SU-DHL-6 (cell line): ENCODE measurements around the gene THG1L.

Experiments used
- H2AFZ ChIP-seq: fragments of 200-600 bp; sonication (generic); 2 replicates; pipeline ENCODE4 v1.6.1; 2014; ENCODE audit warnings: low read depth, mild to moderate bottlenecking, moderate library complexity, mixed read lengths, antibody characterized with exemption, low read length; ENCODE audit not compliant: severe bottlenecking
- H3F3A ChIP-seq: fragments of 200-600 bp; shearing (Covaris generic); 2 replicates; pipeline ENCODE4 v1.6.0; 2016; ENCODE audit warnings: antibody characterized with exemption, mild to moderate bottlenecking; ENCODE audit not compliant: insufficient read depth
- H3K27ac ChIP-seq: fragments of 200-600 bp; sonication (generic); 2 replicates; pipeline ENCODE4 v1.5.1; 2016; ENCODE audit warnings: low read depth, mild to moderate bottlenecking, low read length, moderate library complexity, mixed read lengths
- H3K27me3 ChIP-seq: fragments of 200-600 bp; sonication (generic), shearing (Covaris generic); 2 replicates; pipeline ENCODE4 v1.6.0; 2014; ENCODE audit warnings: mild to moderate bottlenecking, low read length
- H3K36me3 ChIP-seq: fragments of 200-600 bp; sonication (generic); 2 replicates; pipeline ENCODE4 v1.6.1; 2014; ENCODE audit warnings: mild to moderate bottlenecking, low read length, mixed read lengths
- H3K4me2 ChIP-seq: fragments of 300-600, 200-600 bp; shearing (Covaris generic), sonication (generic); 2 replicates; pipeline ENCODE4 v1.6.0; 2014; ENCODE audit warnings: low read length, low read depth, mild to moderate bottlenecking; ENCODE audit not compliant: poor library complexity, severe bottlenecking
- H3K4me3 ChIP-seq: fragments of 200-600 bp; sonication (generic); 2 replicates; pipeline ENCODE4 v1.5.1; 2014; ENCODE audit warnings: antibody characterized with exemption, low read length, mild to moderate bottlenecking, mixed read lengths; ENCODE audit not compliant: insufficient read depth, poor library complexity, severe bottlenecking
- H3K79me2 ChIP-seq: fragments of 200-600 bp; sonication (generic); 2 replicates; pipeline ENCODE4 v1.6.1; 2014; ENCODE audit warnings: mild to moderate bottlenecking, low read length, moderate library complexity; ENCODE audit not compliant: insufficient read depth
- H3K9ac ChIP-seq: fragments of 200-600 bp; sonication (generic); 2 replicates; pipeline ENCODE4 v1.7.0; 2014; ENCODE audit warnings: mild to moderate bottlenecking, low read length
- H3K9me2 ChIP-seq: fragments of 200-600 bp; sonication (generic); replicated peaks from 2 replicates; pipeline ENCODE4 v1.6.1; 2014; ENCODE audit warnings: low read length; ENCODE audit not compliant: insufficient read depth
- H3K9me3 ChIP-seq: fragments of 200-600 bp; sonication (generic); 2 replicates; pipeline ENCODE4 v1.6.1; 2014; ENCODE audit warnings: low read length, mixed read lengths; ENCODE audit not compliant: insufficient read depth
- H4K20me1 ChIP-seq: fragments of 200-600 bp; sonication (generic); 2 replicates; pipeline ENCODE4 v1.6.1; 2014; ENCODE audit warnings: low read depth, mild to moderate bottlenecking, antibody characterized with exemption, low read length, moderate library complexity, mixed read lengths
- EZH2phosphoT487 ChIP-seq: fragments of 200-600 bp; sonication (generic), shearing (Covaris generic); conservative IDR thresholded peaks from 2 replicates; pipeline ENCODE4 v1.6.1; 2018; ENCODE audit warnings: mild to moderate bottlenecking, antibody characterized with exemption, low read length, moderate library complexity, mixed read lengths
- TF ChIP-seq, protein P1 (sequence below): fragments of 200-600 bp; sonication (generic); IDR thresholded peaks from one replicate; pipeline ENCODE4 v1.5.1; 2017; ENCODE audit warnings: antibody characterized with exemption, mild to moderate bottlenecking, low read length, moderate library complexity; ENCODE audit not compliant: insufficient read depth, poor library complexity, severe bottlenecking

THG1L gene

DNA sequence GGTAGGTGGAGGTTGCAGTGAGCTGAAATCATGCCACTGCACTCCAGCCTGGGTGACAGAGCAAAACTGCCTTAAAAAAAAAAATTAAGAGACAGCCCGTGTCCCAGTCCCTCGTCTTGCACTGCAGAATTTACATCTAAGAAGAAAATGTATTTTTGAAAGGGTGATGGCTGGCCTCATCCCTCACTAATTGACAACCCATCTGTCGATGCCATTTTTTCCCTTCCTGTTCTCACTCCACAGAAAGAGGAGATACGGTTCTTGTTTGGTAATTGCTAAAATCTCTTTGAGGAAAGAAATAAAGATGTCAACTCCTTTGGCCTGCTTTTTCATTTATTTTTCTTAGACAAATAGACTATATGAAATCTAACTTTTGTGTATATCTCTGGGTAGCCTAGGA lies 9.9 kb downstream of the THG1L start:
- H3K4me2 ChIP-seq: no peak overlapping the region
- H3K9me2 ChIP-seq: no peaks in the 10 kb centered on the region
- no peaks in the 10 kb centered on the region for H4K20me1 ChIP-seq
- H3K27me3 ChIP-seq: no peaks in the 10 kb centered on the region
- peaks cover 25% of the 10 kb centered on the region; the same call in 1 of the 2 replicates for H3F3A ChIP-seq
- peaks cover 26% of the 10 kb centered on the region for H3K36me3 ChIP-seq
- H2AFZ ChIP-seq: no peak overlapping the region
- no peak overlapping the region for H3K27ac ChIP-seq
- no peak overlapping the region for H3K4me3 ChIP-seq
- H3K9me3 ChIP-seq: no peaks in the 10 kb centered on the region
- TF ChIP-seq EZH2phosphoT487: no peak
- TF ChIP-seq, protein P1, sequence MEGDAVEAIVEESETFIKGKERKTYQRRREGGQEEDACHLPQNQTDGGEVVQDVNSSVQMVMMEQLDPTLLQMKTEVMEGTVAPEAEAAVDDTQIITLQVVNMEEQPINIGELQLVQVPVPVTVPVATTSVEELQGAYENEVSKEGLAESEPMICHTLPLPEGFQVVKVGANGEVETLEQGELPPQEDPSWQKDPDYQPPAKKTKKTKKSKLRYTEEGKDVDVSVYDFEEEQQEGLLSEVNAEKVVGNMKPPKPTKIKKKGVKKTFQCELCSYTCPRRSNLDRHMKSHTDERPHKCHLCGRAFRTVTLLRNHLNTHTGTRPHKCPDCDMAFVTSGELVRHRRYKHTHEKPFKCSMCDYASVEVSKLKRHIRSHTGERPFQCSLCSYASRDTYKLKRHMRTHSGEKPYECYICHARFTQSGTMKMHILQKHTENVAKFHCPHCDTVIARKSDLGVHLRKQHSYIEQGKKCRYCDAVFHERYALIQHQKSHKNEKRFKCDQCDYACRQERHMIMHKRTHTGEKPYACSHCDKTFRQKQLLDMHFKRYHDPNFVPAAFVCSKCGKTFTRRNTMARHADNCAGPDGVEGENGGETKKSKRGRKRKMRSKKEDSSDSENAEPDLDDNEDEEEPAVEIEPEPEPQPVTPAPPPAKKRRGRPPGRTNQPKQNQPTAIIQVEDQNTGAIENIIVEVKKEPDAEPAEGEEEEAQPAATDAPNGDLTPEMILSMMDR: no peak
- H3K9ac ChIP-seq: no peak overlapping the region
- H3K79me2 ChIP-seq: peaks cover 8% of the 10 kb centered on the region; the same call in 1 of the 2 replicates

DNA sequence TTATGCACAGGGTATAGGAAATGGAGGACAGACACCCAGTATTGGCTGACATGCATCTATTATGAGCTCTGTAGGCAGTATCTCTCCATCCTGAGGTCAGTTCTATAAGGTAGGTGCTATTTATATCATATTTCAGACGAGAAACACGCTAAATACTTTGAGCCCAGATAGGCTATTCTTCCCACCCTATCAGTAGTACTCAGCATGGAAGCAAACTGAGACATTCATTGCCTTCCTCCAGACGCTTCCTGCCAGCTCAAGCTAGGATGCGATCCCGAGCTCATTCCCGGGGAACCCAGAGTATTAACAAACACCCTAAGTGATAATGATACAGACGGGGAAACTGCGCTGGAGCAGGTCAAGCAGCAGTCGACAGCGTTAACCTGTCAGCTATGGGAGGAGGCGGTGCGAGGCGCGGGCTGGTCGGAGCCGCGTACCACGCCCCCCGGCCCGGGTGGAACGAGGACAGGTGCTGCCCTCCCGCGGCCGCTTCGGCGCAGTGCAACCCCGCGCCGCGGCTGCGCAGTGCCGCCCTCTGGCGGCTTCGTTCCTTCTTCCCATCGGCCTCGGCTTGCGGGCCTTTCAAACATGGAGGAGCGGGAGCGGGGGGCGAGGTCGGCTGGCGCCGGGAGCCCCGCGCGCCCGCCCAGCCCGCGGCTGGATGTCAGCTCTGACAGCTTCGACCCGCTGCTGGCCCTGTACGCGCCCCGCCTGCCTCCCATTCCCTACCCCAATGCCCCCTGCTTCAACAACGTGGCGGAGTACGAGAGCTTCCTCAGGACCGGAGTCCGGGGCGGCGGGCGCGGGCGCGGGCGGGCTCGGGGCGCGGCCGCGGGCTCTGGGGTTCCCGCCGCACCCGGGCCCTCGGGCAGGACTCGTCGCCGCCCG lies 12.2 kb downstream of the THG1L start, which contains the start of gene LSM11:
Gene LSM11 (plus strand): TSS at position 550 of the 888 bp plus-strand sequence. CDS start 39 bp downstream, at position 589.
- Histone ChIP-seq H3K4me3 (peak within 1 kb of the TSS; percentile 61), H3K9me2 (no peaks in the 10 kb centered on the region), H3K79me2 (peaks cover 14% of the 10 kb centered on the region; the same call in 1 of the 2 replicates), H3K9me3 (no peaks in the 10 kb centered on the region), H3K27me3 (no peaks in the 10 kb centered on the region), H2AFZ (peak within 1 kb of the TSS; percentile 93), H3F3A (peaks cover 16% of the 10 kb centered on the region; the same call in 1 of the 2 replicates), H4K20me1 (no peaks in the 10 kb centered on the region), H3K9ac (peak within 1 kb of the TSS; percentile 65), H3K27ac (peak within 1 kb of the TSS; percentile 11; the same call in 1 of the 2 replicates), H3K4me2 (peak within 1 kb of the TSS; percentile 75), H3K36me3 (peaks cover 16% of the 10 kb centered on the region; the same call in 1 of the 2 replicates)
- no peak for TF ChIP-seq EZH2phosphoT487
- TF ChIP-seq, protein P1: peak; percentile 95

DNA sequence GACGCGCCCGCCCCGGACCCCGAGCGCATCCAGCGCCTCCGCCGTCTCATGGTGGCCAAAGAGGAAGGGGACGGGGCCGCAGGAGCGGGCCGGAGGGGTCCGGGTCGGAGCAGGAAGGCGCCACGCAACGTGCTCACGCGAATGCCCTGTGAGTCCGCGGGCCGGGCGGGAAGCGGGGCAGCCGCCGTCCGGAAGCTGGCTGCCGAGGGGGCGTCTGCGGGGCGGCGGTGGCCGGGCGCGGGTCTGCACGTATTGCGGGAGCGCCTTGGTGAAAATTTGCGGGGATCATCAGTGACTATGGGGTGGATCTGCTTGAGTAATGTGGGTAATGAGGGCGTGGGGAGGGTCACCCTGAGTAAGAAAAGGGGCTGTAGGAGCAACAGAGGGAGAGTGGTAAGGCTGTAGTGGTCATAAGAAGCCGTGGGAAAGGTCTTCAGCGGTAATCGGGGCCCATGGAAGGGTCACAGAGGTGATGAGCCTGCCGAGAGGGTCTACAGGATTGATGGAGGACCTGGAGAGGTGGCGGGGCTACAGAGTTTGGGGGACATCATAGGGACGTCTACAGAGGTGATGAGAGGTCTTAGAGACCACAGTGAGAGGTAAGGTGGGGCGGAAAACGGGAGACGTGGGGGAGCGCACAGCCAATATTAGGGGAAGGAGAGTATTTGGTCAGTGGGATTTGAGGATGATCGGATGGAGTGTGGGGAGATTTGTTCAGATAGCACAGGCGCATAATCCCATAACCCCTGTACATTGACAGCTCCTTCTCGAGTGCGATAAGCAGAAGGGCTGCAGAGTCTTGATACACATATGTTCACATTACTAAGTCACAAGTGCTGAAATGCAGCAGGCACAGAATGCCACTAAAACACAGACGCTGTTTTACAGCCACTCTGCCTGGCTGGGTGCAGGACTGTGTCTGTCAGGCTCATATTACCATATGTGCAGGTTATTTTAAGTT lies 13.1 kb downstream of the THG1L start:
- H3K9me3 ChIP-seq: no peaks in the 10 kb centered on the region
- no peak for TF ChIP-seq EZH2phosphoT487
- TF ChIP-seq, protein P1: no peak
- H3K27me3 ChIP-seq: no peaks in the 10 kb centered on the region
- peaks cover 6% of the 10 kb centered on the region; the same call in 1 of the 2 replicates for H3K36me3 ChIP-seq
- H4K20me1 ChIP-seq: no peaks in the 10 kb centered on the region
- no peak overlapping the region; the same call in 1 of the 2 replicates for H3K27ac ChIP-seq
- peak overlapping the region; percentile 65 for H3K9ac ChIP-seq
- peak overlapping the region; percentile 63 for H2AFZ ChIP-seq
- peak overlapping the region; percentile 66 for H3K4me2 ChIP-seq
- peaks cover 16% of the 10 kb centered on the region; the same call in 1 of the 2 replicates for H3K79me2 ChIP-seq
- peaks cover 14% of the 10 kb centered on the region; the same call in 1 of the 2 replicates for H3F3A ChIP-seq
- H3K4me3 ChIP-seq: peak overlapping the region; percentile 61
- H3K9me2 ChIP-seq: no peaks in the 10 kb centered on the region
